Heart left ventricle (tissue), 16 donors: ENCODE data around the gene DCDC1. TPM values are rescaled to one million over a fixed set of nuclear protein-coding genes. Genes with fewer than 3 reads are reported as not detected.

Source experiments
- ATAC-seq, 4 donors: fragments of 200-7000 bp; cut with Tn5 transposase; one replicate each; pipeline ENCODE4 v1.9.1; 2020 to 2022; ENCODE audit warnings: moderate library complexity in 4 of 4, mild to moderate bottlenecking in 3 of 4, moderate number of reproducible peaks in 1 of 4
- DNase-seq, 5 donors: peaks; one replicate each; pipeline ENCODE4 v3.0.0-alpha.2; 2020
- H3K27ac ChIP-seq, 12 donors: fragments of 200-600 bp; sonication (generic) in 4 of 12; one replicate each; pipeline versions ENCODE4 v1.5.0 to v1.8.0; 2016 to 2022; ENCODE audit warnings: mild to moderate bottlenecking in 2 of 12
- H3K27me3 ChIP-seq, 9 donors: fragments of 200-600 bp; sonication (generic) in 2 of 9; one replicate each; pipeline versions ENCODE4 v1.5.1 to v1.8.0; 2016 to 2022; ENCODE audit warnings: mild to moderate bottlenecking in 3 of 9
- H3K36me3 ChIP-seq, 9 donors: fragments of 200-600 bp; sonication (generic) in 2 of 9; one replicate each; pipeline versions ENCODE4 v1.5.0 to v1.8.0; 2018 to 2022; ENCODE audit warnings: mild to moderate bottlenecking in 2 of 9
- H3K4me1 ChIP-seq, 12 donors: fragments of 200-600 bp; sonication (generic) in 4 of 12; one replicate each; pipeline versions ENCODE4 v1.5.0 to v1.8.0; 2016 to 2022; ENCODE audit warnings: mild to moderate bottlenecking in 3 of 12
- H3K4me3 ChIP-seq, 12 donors: fragments of 200-600 bp; sonication (generic) in 4 of 12; one replicate each; pipeline versions ENCODE4 v1.5.0 to v1.8.0; 2017 to 2022; ENCODE audit warnings: mild to moderate bottlenecking in 9 of 12, moderate library complexity in 4 of 12
- H3K9me3 ChIP-seq, 12 donors: fragments of 200-600 bp; sonication (generic) in 4 of 12; one replicate each; pipeline versions ENCODE4 v1.5.0 to v1.8.0; 2016 to 2022; ENCODE audit warnings: mild to moderate bottlenecking in 1 of 12
- CTCF ChIP-seq, 12 donors: fragments of 200-600 bp; sonication (generic) in 4 of 12; IDR thresholded peaks; one replicate each; pipeline versions ENCODE4 v1.5.0 to v1.8.0; 2018 to 2022; ENCODE audit warnings: antibody characterized with exemption in 12 of 12, mild to moderate bottlenecking in 5 of 12
- POLR2A ChIP-seq, 2 donors: fragments of 450-650 bp; IDR thresholded peaks; one replicate each; pipeline ENCODE4 v1.6.1; 2017; ENCODE audit warnings: antibody characterized with exemption in 2 of 2, mild to moderate bottlenecking in 2 of 2, moderate library complexity in 2 of 2
- WGBS, 4 donors: extraction: QIAGEN DNeasy Blood & Tissue Kit in 2 of 4; methylation state at CpG; one replicate each; pipeline versions ENCODE4 v1.1.5 to v1.1.7; 2013 to 2018; 5-methylcytosine and 5-hydroxymethylcytosine counted together
- intact Hi-C, 10 donors: fragments of 100-400 bp; cut with DNase I; formaldehyde crosslinking; loops; one replicate each; pipeline versions ENCODE4 v1.11.1 to v1.14.2; 2022
- polyA plus RNA-seq, 2 donors: library from polyadenylated mRNA; stranded (reverse); fragments of 200-250 nt; gene quantifications; one replicate each; pipeline ENCODE4 v1.2.3, GENCODE V29; 2013
- total RNA-seq, 9 donors: library from RNA; depleted of rRNA in 2 of 9; stranded (reverse); fragments of >200 nt in 2 of 9; fragmentation: NEBNext Ultra II Directional in 3 of 9; extraction: Animal tissue kit (Norgen Biotek cat#: 25700) in 3 of 9; gene quantifications; one replicate each; pipeline versions ENCODE4 v1.1.0 to v1.2.4, GENCODE V29; 2016 to 2023
- donor health status: ischemic (EF 13 %, LVEDD 7.1; RV severe dilation, severe dysfunction).
- donor health status: healthy with polysubstance abuse.
- donor health status: DM: no; HTN: yes; CAD: no.
- donor health status: DM: no; HTN: no; CAD: no.
- donor health status: ischemic (EF 25% LVEDD 6.9; RV normal size, moderate dysfunction).
- donor health status: ischemic (EF 25% LVEDD 5.7; RV mildly dilated, moderate dysfunction).
- donor health status: healthy.
- donor health status: DM: yes; HTN: yes; CAD: no.
- donor health status: ischemic (EF 35%, LVEDD 5.7; RV mildly dilated, moderate dysfunction).
- donor health status: nonischemic (EF 11% LVEDD 7.7; RV severe dilation, severe dysfunction).
- donor health status: DM: yes; HTN: yes; CAD: no.
- donor health status: PGD.
- donor health status: ischemic (EF 29% LVEDD 5.4; RV normal size, mild dysfunction).
- donor health status: nonischemic (EF 23%, LVEDD 6.1; RV moderate dilation, normal function).

The DCDC1 gene
- total and polyA plus RNA-seq, 11 donors: 0.07 to 1.0 (median 0.12) TPM; not detected in 7

- no peak for DNase-seq
- H3K4me3 ChIP-seq: no peak overlapping the region
- WGBS, 4 donors: 82 to 94% (median 91%) methylated on average over 1 of the region's 1 CpG
- intact Hi-C loops: no loop called here
- peaks cover 0 to 13% (median 0%) of the 10 kb centered on the region in 12 donors for H3K9me3 ChIP-seq
- no peak for TF ChIP-seq POLR2A (IDR thresholded peaks at IDR 0.05)
- TF ChIP-seq CTCF (IDR thresholded peaks at IDR 0.05): no peak
- ATAC-seq: no peak
- no peaks in the 10 kb centered on the region for H3K27me3 ChIP-seq
- H3K4me1 ChIP-seq: no peaks in the 10 kb centered on the region
- H3K27ac ChIP-seq: no peak overlapping the region
- H3K36me3 ChIP-seq: no peaks in the 10 kb centered on the region
Observed at GRCh38 chr11:31120428-31120827, 249.1 kb downstream of the DCDC1 start.

GRCh38 chr11:31118566-31118965, 251.0 kb downstream of the DCDC1 start:
- Histone ChIP-seq H3K27me3 (no peaks in the 10 kb centered on the region), H3K27ac (no peak overlapping the region), H3K4me1 (no peaks in the 10 kb centered on the region), H3K4me3 (no peak overlapping the region), H3K36me3 (no peaks in the 10 kb centered on the region), H3K9me3 (no peaks in the 10 kb centered on the region)
- intact Hi-C loops: no loop called here
- TF ChIP-seq POLR2A (IDR thresholded peaks at IDR 0.05): no peak
- no peak for TF ChIP-seq CTCF (IDR thresholded peaks at IDR 0.05)
- no peak for DNase-seq
- ATAC-seq: no peak
- WGBS, 4 donors: 79 to 83% (median 81%) methylated on average over 6 of the region's 6 CpGs

GRCh38 chr11:31117038-31117437, 252.5 kb downstream of the DCDC1 start:
- Histone ChIP-seq H3K4me1 (no peaks in the 10 kb centered on the region), H3K36me3 (no peaks in the 10 kb centered on the region), H3K27ac (no peak overlapping the region), H3K27me3 (no peaks in the 10 kb centered on the region), H3K4me3 (no peak overlapping the region), H3K9me3 (no peaks in the 10 kb centered on the region)
- WGBS, 4 donors: 46 to 61% (median 55%) methylated on average over 2 of the region's 2 CpGs
- TF ChIP-seq POLR2A (IDR thresholded peaks at IDR 0.05) (no peak), CTCF (IDR thresholded peaks at IDR 0.05) (no peak)
- intact Hi-C loops: no loop called here
- ATAC-seq (no peak), DNase-seq (no peak)

GRCh38 chr11:31114442-31114841, 255.1 kb downstream of the DCDC1 start:
- Histone ChIP-seq H3K4me1 (no peaks in the 10 kb centered on the region), H3K27ac (no peak overlapping the region), H3K4me3 (no peak overlapping the region), H3K36me3 (no peaks in the 10 kb centered on the region), H3K9me3 (no peaks in the 10 kb centered on the region), H3K27me3 (peaks cover 0 to 5% (median 0%) of the 10 kb centered on the region in 9 donors)
- 61 to 70% (median 67%) methylated on average over 2 of the region's 2 CpGs for WGBS, 4 donors
- TF ChIP-seq POLR2A (IDR thresholded peaks at IDR 0.05): no peak
- no peak for TF ChIP-seq CTCF (IDR thresholded peaks at IDR 0.05)
- no peak for DNase-seq
- intact Hi-C loops: no loop called here
- no peak for ATAC-seq
